HG03039 (cell line): ENCODE data around the gene RPS6KL1.
A peak's percentile ranks its signal among the peaks of the same experiment; 100 is the strongest.

ENCODE experiments used
- ATAC-seq: cut with Tn5 transposase; IDR thresholded peaks from one replicate; pipeline ENCODE4 v1.9.1; 2021; ENCODE audit warnings: mild to moderate bottlenecking, moderate library complexity; ENCODE audit not compliant: unreplicated experiment

RPS6KL1 gene

DNA sequence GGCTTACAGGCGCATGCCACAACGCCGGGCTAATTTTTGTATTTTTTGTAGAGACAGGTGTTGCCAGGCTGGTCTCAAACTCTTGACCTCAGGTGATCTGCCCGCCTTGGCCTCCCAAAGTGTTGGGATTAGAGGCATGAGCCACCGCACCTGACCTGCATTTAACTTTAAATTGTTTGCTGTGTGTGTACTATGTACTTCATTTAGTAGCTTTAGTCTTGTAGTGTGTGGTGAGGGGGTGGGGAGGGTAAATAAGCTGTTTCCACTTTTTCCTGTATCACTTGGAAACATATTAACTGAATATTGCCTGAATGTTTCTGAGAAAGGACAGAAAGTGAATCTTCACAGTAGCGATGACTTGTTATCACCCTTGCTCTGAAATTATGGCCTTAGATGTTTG, 32.8 kb downstream of the RPS6KL1 start:
- no peak for ATAC-seq

DNA sequence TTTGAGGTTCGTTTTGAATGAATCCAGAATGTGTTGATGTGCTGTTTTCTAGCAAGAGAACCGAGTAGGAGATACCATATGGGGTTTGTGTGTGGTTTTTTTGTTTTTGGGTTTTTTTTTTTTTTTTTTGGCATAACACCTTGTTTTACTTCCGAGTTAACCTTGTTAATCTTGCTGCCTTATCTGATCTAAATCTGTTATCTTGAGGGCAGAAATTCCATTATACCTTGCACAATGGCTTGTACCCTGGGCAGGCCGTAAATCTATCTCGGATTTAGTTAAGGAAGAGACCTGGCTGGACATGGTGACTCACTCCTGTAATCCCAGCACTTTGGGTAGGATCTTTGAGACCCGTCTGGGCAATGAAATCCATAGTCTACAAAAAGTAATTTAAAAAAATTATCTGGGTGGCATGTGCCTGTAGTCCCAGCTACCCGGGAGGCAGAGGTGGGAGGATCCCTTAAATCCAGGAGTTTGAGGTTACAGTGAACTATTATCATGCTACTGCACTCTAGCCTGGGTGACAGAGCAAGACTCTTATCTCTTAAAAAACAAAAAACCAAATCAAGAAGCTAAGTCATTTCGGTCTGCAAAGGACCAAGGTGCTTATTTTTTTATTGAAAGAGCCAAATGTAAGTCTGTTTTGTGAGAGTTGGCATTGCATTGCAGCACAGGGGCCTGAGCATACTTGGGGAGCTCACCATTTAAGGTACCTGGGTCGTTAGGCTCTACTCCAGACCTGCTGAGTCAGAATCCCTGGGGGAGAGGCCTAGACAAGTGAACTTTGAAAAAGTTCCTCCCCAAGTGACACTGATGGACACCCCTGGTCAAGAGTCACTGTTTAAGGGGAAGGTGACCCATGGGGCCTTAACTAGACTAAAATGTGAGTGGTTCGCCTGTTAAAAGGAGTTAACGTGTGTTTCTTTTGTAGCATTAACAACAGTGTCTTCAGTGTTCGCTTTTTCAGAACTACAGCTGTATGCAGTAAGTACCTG, 34.6 kb downstream of the RPS6KL1 start:
- no peak for ATAC-seq

DNA sequence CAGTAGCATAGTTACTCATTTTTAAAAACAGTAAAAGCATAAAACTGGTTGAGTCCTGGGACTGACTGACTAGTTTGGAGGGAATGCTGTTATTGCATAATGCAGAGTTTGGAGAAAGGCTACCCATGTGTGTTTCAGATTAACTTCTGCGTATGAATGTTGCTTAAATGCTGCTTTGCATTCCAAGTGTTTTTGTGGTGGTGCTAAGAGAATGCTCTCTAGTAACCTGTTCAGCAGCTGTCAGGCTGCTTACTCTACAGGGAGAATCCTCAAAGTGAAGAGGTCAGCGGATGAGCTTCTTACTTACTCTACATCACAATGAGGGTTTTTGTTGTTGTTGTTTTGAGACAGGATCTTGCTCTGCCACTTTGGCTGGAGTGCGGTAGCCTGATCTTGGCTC, 37.1 kb downstream of the RPS6KL1 start:
- no peak for ATAC-seq

DNA sequence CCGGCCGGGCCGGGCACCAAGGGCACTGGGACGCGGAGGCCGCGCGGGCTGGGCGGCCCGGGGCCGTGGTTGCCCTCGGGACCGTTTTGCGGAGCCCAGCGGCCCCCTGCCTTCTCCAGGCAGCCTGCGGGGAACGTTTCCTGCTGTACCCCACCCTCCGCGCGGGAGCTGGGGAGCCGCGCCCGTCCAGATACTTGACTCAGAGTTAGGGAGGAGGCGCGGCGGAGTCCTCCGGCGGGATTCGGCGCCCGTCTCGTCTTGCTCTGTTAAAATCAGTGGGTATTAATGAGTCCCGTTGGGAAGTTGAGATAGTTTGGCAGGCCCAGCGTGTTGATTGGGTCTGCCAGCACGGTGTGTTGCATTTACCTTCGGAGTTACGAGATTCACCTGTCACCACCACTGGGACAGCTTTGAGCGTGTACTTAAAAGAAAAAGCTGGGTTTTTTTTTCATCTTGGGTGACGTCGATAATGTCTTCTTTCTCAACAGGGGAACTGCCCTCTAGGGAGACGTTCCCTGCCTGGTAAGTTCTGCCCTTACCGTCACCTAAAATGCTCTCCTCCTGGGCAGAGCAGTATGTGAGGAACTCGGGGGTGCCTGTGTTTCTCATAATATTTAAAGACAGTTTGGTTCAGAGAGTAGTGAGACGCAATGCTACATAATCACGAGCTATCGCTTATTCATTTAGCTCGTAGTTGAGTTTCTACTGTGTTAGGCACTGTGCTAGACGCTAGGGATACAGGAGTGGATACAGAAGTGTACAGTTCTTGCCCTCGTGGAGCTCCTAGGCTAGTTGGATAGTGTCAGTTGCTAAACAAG, 40.7 kb downstream of the RPS6KL1 start:
- ATAC-seq = peak; percentile 28

DNA sequence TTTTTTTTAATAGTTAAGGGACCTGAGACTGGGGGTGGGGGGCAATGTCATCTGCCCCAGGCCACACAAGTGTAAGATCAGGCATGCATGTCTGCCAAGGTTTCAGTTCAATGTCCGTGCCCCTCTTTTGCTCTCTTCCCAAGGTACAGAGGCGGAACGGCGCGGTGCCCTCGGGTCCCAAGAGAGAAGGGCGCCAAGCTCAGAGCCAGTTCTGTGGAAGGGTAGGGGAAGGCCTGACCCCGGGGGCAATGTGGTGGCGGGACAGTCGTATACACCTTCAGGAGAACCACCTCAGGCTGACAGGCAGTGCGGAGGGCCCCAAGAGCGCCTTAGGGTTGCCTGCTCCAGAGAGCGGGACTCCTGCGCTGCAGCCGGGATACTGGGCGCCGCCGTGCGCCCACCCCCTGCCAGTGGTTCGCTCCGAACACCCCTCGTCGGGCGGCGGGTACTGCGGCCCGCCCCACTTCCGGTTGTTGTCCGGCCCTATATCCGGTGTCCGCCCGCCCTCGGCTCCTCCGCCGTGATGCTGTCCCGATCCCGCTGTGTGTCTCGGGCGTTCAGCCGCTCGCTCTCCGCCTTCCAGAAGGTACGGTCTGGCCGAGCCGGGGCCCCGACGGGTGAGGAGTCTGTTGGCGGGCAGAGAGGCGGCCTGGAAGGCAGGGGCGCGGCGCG, 41.5 kb downstream of the RPS6KL1 start, which contains the start of gene DLST:
DLST (plus strand) TSS at position 486 of the 672 bp plus-strand sequence; CDS start at position 524, 38 bp downstream.
- peak; percentile 88 for ATAC-seq

DNA sequence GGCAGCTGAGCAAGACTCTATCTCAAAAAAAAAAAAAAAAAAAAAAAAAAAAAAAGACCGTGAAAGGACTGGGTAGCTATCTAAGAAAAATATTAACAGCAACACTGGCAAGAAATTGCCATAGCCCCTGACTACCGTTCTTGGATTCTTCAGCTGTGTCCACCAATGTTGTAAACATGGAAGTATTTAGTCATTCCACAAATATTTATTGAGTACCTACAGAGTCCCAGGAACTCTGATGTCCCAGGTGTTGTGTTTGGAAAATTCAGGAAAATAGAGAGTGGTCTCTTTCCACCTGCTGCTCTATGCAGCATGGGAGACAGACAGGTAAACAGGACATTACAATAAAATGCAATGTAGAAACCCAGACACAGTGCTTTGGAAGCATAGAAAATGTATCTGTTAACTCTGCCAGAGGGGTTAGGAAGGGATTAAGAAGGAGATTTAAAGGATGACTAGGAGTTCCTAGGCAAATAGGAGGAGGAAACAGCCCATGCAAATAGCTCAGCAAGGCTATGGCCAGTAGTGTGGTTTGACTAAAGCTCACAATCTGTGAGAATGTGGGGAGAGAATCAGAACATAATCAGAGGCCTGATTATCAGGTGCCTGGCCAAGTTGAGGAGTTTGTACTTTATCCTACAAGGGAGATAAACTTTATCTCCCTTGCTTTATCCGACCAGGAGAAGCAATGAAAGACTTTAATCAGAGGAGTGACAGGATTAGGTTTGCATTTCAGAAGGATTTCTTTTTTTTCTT, 43.5 kb downstream of the RPS6KL1 start:
- ATAC-seq = no peak

DNA sequence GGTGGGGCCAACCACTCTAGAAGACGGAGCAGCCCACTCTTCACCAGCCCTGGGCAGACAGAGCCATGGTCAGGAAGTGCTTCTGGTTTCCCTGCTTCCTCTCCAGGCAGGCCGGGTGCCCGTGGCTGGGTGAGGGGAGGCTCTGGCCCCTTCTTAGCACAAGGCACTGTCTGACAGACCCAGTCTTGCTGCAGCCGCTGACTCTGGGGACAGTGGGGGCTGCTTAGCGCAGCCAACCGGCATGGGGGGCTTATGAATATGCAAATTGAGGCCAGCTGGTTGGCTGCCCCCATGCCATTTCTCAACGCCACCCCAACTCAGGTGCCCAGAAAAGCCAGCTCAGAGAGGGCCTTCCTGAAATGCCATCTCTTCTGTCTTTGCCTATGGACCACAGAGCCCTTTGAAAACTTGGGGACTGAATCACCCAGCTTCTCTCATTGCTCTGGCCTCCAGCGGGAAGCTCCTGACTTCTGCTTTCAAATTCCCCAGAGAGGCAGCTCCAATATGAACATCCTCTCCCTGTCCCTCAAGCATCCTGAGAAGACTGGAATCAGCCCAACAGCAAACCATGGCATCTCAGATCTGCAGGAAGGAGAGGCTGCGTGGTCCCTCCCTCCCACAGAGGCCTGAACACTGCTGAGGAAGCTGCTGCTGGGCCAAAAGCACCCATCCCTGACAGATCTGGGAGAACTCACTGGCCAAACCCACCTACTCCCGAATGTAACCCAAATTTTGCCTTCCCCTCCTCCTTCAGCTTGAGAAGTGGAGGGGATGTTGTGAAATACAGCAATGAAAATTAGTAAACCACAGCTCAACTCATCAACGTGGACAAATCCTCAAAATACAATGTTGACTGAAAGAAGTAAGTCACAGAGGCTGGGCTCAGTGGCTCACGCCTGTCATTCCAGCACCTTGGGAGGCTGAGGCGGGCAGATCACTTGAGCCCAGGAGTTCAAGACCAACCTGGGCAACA, 46.8 kb downstream of the RPS6KL1 start, which contains the start of gene PROX2:
PROX2 (minus strand) TSS at position 205 of the 973 bp plus-strand sequence. CDS start 12,311 bp downstream, outside the sequence.
- no peak for ATAC-seq

DNA sequence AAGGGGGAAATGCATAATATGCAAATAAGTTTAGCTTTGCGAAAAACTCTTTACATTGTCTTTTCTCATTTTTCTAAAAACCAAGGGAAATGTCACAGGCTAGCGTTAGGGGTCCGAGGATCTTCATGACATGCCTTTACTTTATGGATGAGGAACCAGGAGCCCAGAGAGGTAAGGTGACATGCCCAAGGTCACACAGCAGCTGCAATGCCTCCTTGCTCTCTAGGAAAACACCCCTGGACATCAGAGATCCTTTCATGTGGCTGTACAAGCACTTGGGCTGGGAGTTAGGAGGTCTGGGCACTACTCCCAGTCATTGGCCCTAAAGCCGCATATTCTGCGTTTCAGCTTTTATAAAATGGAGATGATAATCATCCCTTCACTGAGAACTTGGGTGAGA, 47.9 kb downstream of the RPS6KL1 start:
- ATAC-seq = no peak

DNA sequence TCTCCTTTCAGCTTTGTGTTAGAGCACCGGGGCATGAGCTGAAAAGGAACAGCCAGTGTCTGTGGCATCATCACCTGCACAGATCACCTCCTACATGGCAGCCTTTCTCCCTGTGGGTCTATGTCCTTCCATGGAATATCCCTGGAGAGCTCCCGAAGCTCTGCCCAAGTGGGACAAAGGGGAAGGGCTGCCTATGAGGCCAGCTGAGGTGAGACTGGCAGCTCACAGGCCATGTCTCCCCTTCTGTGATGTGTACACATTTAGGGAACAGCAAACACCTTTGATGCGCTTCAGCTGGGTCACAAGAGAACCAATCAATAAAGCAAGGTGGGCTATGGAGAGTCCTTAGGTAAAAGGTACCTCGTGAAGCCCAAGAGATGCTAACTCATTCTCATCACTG, 51.2 kb downstream of the RPS6KL1 start:
- ATAC-seq = no peak

DNA sequence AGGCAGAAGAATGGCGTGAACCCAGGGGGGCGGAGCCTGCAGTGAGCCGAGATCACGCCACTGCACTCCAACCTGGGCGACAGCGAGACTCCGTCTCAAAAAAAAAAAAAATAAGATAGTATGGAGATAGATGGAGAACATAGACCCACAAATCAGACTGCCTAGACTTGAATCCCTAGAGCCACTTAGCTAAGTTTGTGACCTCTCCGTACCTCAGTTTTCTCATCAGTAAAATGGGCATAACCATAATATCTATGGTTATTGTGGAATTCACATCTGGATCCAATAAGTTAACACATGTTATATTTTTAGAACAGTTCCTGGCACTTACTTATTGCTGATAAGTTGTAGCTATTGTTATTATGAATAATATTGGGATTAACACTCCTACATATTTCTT, 54.3 kb downstream of the RPS6KL1 start:
- no peak for ATAC-seq

DNA sequence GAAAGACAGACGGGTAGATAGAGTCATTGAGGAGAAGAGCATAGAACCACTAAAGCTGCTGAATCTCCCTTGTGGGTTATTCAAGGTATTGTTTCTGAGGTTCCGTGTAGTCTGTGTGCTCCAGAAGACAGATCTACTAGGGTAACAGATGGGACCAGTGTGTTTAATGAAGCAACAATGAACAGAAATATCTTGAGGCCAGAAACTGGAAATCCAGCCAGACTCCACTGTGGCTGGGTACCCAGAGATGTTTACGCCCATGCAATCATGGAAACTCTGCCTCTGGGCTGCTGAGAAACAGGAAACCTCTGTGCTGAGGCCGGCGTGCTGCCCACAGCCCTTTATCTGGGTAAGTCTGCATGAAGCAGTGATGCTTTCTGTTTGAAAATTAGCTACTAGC, 55.4 kb downstream of the RPS6KL1 start:
- no peak for ATAC-seq

DNA sequence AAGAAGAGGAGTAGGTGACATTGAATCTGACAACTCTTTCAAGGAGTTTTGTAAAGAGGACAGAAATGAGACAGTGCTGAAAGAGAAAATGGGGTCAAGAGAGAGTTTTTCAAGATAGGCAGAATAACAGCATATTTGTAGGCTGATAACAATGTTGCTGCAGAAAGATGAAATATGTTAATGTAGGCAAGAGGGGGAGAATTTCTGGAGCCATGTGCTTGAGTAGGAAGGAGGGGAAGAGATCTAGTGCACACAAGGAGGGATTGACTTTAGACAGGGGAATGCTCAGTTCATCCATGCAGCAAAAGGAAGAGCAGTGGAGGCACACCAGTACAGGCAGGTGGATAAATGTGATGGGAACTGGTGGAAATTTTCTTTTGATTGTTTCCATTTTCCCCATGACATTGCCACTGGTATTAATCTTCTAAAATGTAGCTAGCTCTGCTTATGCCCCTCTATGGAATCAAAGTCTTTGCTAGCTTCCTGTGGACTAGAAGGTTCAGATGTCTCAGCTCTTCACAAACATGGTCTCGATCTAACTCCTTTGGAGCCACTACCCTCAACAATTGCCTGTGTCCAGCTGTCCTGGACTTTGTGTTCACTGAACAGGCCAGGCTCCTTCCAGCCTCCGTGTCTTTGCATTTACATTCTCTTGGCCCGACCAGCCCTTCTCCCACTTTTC, 56.2 kb downstream of the RPS6KL1 start:
- ATAC-seq = no peak

DNA sequence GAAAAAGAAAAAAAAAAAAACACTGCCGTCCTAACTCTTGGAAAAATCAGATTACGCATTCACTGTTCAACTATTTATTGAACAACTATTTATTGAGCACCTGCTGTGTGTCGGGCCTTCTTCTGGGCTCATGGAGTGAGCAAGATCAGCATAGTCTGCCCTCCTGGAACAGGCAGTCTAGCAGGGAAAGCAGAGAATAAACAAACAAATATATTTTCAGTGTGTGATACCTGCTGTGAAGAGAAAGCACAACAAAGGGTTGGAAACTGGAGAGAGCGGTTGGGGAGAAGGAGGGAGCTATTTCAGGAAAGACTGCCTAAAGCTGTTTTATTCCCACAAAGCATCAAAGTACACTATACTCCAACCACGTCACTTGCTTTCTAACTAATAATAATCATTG, 57.9 kb downstream of the RPS6KL1 start:
- no peak for ATAC-seq

DNA sequence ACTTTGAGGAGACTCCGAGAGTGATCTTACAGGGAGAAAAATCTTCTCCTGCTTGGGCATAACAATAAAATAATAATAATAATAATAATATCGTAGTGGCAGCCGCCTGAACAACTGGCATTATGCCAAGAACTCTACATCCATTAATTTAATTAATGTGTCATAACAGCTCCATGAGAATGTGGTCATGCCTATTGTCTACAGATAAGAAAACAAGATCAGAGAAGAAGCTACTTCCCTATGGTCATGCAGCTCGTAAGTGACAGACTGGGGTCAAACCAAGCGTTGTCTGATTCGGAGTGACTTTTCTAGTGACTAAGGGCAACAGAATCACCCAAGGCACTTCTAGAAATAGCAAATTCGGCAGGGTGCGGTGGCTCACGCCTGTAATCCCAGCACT, 58.9 kb downstream of the RPS6KL1 start:
- ATAC-seq = no peak

DNA sequence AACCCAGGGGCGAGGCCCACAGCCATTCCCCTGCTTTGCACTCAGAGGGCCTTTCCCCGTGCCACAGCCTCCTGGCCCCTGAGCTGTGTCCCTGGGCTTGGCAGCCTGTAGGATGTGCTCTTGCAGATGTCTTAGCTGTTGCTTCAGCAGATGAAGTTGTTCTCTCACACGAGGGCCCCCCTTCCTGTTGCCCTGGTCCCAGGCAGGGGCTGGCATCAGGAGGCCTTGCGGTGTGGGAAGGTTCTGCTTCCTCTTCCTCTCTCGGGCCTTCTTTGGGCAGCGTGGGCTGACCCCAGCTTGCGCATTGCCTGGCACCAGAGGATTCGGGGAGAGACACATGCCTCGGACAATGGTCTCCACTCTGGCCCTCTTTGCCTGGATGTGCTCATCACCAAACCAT, 59.8 kb downstream of the RPS6KL1 start:
- ATAC-seq = no peak

DNA sequence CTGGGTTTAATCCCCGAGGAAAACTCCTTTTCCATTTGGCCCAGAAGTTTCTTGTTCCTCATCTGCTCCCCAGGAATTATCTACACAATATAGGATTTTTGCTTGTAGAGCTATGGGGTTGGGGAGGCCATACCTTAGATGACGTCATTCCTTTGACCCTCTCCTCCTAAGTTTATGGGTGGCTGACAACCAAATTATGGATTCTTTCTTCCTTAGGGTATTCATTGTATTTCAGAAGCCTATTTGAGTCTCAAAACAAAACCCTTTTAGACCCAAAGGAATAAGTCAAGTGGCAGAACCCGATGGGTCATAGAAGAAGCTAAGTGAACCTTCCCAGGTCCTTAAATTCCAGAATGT, 61.3 kb downstream of the RPS6KL1 start:
- ATAC-seq = no peak

DNA sequence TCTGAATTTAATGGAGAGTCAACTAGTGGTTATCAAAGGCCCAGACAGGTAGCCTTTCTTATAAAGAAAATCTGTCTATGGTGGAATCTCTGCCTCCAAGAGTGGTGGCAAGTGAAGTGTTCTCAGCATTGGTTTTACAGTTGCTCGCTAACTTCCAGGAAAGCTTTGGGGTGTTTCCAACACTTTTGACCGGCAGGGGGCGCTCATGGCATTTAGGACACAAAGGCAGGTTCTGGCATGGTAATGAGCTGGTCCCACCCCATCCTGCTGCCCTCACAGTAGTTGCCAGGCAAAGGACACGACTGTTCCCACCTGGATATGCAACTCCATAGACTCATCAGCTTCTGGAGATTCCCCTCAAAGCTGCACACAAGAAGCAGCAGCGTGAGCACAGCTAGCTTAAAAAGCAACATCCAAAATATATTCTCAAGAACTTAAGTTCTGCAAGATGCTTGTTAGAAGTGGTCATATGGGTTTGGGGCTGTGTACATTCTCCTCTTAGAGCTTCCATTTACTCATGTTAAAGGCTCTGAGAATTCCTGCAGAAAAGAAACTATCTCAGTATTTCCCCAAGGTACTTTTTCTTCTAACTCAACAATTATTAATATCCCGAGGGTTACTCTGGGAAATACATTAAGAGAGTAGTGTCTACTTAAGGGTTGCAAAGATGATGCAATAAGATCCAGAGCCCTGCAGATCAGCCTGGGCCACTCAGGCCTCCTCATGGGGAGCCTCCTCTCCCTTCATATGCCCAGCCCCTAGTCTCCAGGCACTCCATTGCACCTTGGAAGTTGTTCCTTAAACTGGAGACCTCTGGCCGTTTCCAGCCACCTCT, 61.9 kb downstream of the RPS6KL1 start:
- ATAC-seq = no peak
